Activated CD4-positive, alpha-beta T cell treated with anti-CD3 and anti-CD28 coated beads for 4 hours (primary cell): ENCODE results near the gene NPIPB9.
"Not testable (repeated sequence)": the region's sequence is repeated elsewhere in the genome, so short reads cannot be mapped to it uniquely, and the experiment has no call there.

Experiments
- DNase-seq, 2 donors: peaks; one replicate each; pipeline ENCODE4 v3.0.0-alpha.2; 2020

NPIPB9 gene

DNA sequence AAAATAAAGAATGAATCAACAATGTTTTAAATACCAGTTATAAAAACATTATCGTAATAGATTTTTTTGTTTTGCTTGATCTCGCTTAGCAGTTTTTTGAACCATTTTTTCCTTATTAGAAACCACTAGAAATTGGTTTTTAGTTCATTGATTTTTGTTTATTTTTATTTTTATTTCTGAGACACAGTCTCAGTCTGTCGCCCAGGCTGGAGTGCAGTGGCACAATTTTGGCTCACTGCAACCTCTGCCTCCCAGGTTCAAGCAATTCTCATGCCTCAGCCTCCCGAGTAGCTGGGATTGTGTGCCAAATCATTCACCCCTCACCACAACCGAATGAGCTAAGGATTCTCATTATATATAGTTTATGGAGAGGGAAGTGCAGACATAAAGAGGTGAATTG is at the start of gene NPIPB9:
NPIPB9 (plus strand) TSS at position 301 of the 400 bp plus-strand sequence.
- DNase-seq, result not testable (repeated sequence)

GRCh38 chr16:28704246-28704645 is 47.3 kb upstream of the NPIPB9 start:
- DNase-seq, result not testable (repeated sequence)

- DNase-seq, result not testable (repeated sequence)
These were observed 40.1 kb upstream of the NPIPB9 start, which contains the start of gene EIF3C for GRCh38 chr16:28711220-28712083. Gene EIF3C, plus strand, starts transcription at chr16:28711464. Its CDS starts 223 bp downstream, at chr16:28711687.

- DNase-seq, result not testable (repeated sequence)
These were observed 28.5 kb upstream of the NPIPB9 start for GRCh38 chr16:28722852-28723650.

DNA sequence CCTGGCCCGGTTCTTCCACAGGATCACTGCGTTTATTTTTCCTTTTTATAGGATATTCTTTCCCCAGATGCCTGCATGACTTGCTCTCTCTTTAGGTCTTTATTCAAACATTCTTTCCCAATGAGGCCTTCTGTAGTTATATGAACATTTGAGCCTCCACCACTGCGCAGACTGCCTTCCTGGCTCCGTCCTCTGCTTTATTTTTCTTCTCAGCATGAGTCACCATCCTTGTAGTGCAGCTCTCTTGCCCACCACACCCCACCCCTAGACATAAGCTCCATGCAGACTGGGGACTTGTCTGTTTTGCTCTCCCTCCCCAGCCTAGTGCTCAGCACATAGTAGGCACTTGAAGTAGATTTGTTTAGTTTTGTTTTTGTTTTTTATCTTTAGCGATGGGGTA is 20.3 kb upstream of the NPIPB9 start:
- DNase-seq, result not testable (repeated sequence)

GRCh38 chr16:28732455-28733124 is 19.0 kb upstream of the NPIPB9 start:
- not testable (repeated sequence) for DNase-seq

DNA sequence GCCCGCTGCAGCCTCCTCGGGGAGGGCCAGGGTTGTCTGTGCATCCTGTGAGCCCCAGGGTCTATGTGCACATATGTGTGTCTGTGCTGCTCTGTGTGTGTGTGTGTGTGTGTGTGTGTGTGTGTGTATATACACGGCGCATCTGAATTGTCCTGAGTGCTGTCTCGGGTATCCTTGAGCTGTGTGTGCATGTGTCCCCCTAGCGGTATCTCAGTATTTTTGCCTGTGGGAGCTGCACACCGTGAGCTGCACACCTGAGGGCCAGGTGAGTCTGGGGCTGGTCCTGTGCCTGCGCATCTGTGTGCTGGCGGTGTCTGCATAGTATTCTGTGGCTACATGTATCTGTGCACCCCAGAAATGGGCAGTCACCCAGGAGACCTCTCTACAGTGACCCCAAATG is 11.8 kb upstream of the NPIPB9 start:
- peak in 1 of 2 donors; percentile 3 for DNase-seq

- DNase-seq, result not testable (repeated sequence)
These were observed 11.0 kb upstream of the NPIPB9 start for GRCh38 chr16:28740631-28741030.

- not testable (repeated sequence) for DNase-seq
These were observed 10.3 kb upstream of the NPIPB9 start for GRCh38 chr16:28741295-28741694.

GRCh38 chr16:28746618-28747350 is 4.8 kb upstream of the NPIPB9 start:
- not testable (repeated sequence) for DNase-seq

DNA sequence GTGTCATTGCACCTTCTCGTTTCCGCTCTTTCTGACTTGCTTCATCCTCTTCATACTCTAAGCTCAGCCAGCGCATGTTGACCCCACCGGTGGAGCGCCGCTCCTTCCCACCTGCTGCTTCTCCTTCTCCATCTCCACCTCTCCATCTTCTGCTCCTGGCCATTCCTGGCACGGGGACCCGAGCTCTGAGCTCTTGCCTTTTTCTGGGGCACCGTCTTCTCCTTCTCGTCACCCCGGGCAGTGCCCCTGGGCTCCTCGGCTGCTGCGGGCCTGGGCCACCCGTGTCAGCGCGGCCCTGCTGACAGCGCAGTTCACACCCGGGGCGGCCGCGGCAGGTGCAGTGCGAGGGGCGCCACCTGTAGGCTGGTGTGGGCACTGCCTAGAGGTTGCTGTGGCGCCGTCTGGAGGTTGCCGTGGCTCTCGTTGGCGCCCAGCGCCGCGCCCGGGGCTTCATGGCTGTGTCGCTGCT is 1.6 kb upstream of the NPIPB9 start:
- peak in 1 of 2 donors; percentile 46 for DNase-seq

DNA sequence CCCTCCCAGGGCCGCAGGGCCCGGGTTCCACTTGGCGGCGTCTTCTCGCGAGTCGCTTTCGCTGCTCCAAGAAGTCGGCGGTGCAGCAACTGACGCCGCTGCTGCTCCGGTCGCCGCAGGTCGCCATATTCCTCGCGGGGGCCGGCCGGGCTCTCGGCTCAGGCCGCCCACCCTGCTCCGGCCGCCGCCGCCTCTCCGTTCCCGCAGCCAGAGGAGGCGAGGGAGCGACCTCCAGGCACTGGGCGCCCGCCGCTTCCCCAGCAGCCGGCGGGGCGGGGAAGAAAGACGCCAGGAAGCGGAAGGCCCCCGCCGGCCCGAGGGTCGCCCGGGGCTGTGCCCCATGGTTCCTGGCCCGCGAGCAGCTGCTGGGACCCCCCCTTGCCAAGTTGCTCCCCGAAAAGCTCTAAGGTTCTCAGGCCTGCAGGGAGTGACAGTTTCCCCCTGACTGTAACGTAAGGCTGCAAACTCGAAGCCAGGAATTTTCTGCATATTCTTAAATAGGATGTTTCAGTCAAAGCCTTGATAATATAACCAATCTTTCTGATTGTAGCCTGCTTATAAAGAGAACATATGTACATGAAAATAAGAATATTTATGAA is 1.0 kb upstream of the NPIPB9 start:
- not testable (repeated sequence) for DNase-seq

DNA sequence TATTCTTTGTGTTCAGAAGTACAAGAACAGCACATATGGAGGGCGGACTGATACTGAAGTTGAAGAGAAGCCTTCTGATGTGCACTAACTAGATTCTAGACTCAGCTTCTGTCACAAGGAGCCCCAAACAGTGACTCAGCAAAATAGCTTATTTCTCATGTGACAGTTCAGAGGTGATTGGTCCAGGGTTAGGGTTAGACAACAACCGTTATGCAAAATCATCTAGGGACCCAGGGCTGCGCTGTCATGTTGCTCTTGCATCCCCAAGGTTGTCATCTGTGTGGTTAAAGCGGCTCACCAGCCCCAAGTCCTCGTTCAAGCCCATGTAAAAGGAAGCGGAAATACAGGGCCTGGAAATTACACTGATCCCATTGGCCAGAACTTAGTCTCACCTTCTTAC is 30.1 kb downstream of the NPIPB9 start:
- not testable (repeated sequence) for DNase-seq

DNA sequence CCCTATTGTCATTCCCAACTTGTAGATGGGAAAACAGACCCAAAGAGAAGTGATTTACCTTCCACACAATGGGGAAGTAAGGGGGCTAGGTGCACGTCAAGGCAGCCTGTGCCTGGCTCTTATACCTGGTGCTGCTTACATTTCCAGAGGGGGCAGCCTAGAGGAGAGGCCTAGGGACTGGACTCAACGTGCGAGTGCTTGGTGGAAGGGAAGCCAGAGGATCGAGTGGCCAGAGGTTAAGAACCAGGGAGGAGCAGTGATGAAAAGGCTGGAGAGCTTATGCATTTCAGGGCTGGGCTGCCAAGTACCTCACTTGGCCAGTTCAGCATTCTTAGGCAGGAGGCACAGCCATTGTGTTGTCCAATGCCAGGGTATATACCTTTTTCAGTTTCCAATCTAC is 30.8 kb downstream of the NPIPB9 start:
- DNase-seq, result not testable (repeated sequence)

DNA sequence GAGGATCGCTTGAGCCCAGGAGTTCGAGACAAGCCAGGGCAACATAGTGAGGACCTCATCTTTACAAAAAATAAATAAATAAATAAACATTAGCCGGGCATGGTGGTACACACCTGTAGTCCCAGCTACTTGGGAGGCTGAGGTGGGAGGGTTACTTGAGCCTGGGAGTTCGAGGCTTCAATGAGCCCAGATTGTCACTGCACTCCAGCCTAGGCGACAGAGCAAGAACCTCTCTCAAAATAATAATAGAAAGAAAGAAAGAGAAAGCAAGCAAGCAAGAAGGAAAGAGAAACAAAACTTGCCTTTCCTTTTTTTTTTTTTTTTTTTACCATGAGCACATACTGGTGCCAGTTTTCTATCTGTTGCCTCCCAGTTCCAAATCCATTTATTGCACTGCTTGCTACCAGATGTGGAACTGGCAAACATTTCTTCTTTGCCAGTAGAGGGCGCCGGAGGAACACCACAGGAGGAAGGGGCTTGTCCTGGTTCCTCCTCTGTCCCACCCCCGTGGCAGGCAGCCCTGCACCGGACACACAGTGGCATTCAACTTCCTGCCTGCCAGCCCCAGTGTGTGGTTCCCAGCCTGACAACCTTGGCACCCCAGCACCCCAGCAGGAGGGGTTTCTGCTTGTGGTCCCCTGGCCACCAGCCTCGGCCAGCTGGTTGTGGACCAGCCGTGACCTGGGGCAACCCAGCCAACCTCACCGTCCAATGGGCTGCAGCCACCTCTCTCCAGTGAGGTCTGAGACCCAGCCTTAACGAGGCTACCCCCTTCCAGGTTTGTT is 50.8 kb downstream of the NPIPB9 start:
- peak; percentile 76 to 78 for DNase-seq

DNA sequence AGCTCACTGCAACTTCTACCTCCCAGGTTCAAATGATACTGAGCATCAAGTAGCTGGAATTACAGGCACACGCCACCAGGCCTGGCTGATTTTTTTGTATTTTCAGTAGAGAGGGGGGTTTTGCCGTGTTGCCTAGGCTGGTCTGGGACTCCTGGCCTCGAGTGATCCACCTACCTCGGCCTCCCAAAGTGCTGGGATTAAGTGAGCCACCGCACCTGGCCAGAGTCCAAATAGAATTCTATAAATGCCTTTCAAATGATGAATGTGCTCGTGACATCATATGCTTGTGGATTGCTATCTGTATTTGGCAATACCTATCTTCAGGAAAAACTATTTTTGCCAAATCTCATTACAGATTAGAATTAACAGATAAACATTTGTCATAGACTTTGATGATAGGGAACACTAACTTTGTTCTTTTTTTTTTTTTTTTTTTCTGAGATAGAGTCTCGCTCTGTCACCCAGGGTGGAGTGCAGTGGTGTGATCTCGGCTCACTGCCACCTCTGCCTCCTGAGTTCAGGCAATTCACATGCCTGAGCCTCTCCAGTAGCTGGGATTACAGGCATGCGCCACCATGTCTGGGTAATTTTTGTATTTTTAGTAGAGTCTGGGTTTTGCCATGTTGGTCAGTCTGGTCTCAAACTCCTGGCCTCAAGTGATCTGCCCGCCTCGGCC is 56.0 kb downstream of the NPIPB9 start:
- not testable (repeated sequence) for DNase-seq

- no peak for DNase-seq
These were observed 68.4 kb downstream of the NPIPB9 start for GRCh38 chr16:28820016-28820415.

DNA sequence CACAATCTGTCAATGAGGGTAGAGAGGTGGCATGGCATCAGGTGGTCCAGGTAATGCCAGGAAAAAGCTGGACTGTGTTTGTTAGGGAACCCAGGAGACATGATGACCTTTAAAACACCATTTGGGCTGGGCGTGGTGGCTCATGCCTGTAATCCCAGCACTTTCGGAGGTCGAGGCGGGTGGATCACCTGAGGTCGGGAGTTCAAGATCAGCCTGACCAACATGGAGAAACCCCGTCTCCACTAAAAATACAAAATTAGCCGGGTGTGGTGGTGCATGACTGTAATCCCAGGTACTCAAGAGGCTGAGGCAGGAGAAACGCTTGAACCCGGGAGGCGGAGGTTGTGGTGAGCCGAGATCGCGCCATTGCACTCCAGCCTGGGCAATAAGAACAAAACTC is 69.0 kb downstream of the NPIPB9 start:
- DNase-seq, result not testable (repeated sequence)

- no peak for DNase-seq
These were observed 70.4 kb downstream of the NPIPB9 start for GRCh38 chr16:28821874-28822519.
